Measurements from ENCODE around the gene NUDT16L1.

NUDT16L1 gene

DNA sequence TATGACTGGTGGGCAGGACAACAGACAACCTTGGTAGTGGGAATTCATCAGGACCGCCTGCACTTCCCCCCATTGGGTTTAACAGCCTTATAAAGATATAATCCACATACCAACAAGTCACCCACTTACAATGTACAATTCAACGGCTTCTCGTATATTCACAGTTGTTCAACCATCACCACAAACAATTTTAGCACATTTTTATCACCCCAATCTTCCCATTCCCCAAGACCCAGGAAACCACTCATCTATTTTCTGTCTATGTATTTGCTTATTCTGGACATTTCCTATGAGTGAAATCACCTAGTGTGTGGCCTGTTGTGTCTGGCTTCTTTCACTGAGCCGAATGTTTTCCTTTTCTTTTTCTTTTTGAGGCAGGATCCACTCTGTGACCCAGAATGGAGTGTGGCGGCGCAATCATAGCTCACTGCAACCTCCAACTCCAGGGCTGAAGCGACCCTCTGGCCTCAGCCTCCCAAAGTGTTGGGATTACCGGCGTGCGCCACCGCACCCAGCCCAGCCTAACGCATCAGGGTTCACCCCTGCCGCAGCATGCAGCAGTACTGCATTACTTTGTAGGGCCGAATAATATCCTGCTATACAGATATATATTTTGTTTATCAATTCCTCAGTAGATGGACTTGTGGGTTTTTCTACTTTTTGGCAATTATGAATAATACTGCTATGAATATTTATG is 29.9 kb downstream of the NUDT16L1 start:
- Histone ChIP-seq H3K4me3 (ENCODE audit: low read length, poor library complexity, severe bottlenecking) (no peak overlapping the region), H3F3A (ENCODE audit: low read depth) (no peaks in the 10 kb centered on the region), H3K9me3 (ENCODE audit: insufficient read depth, low read depth, low read length) (no peaks in the 10 kb centered on the region), H3K27me3 (ENCODE audit: insufficient read depth, low read length, poor library complexity, severe bottlenecking) (no peaks in the 10 kb centered on the region), H3K9me2 (replicated peaks; ENCODE audit: low read depth, low read length) (no peaks in the 10 kb centered on the region), H3K9ac (ENCODE audit: low read depth, low read length, poor library complexity, severe bottlenecking) (no peak overlapping the region), H3K36me3 (ENCODE audit: insufficient read depth, low read length) (no peaks in the 10 kb centered on the region), H3K4me1 (ENCODE audit: insufficient read depth, low read length, poor library complexity, severe bottlenecking) (no peaks in the 10 kb centered on the region), H2AFZ (ENCODE audit: low read length) (no peak overlapping the region), H3K4me2 (ENCODE audit: low read depth, low read length, poor library complexity, severe bottlenecking) (no peak overlapping the region), H3K79me2 (ENCODE audit: insufficient read depth, low read length) (no peaks in the 10 kb centered on the region), H4K20me1 (ENCODE audit: insufficient read depth, low read length, poor library complexity, severe bottlenecking) (no peaks in the 10 kb centered on the region)
- TF ChIP-seq, protein P1, sequence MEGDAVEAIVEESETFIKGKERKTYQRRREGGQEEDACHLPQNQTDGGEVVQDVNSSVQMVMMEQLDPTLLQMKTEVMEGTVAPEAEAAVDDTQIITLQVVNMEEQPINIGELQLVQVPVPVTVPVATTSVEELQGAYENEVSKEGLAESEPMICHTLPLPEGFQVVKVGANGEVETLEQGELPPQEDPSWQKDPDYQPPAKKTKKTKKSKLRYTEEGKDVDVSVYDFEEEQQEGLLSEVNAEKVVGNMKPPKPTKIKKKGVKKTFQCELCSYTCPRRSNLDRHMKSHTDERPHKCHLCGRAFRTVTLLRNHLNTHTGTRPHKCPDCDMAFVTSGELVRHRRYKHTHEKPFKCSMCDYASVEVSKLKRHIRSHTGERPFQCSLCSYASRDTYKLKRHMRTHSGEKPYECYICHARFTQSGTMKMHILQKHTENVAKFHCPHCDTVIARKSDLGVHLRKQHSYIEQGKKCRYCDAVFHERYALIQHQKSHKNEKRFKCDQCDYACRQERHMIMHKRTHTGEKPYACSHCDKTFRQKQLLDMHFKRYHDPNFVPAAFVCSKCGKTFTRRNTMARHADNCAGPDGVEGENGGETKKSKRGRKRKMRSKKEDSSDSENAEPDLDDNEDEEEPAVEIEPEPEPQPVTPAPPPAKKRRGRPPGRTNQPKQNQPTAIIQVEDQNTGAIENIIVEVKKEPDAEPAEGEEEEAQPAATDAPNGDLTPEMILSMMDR (conservative IDR thresholded peaks at IDR 0.05; ENCODE audit: low read length) = no peak
- TF ChIP-seq EZH2phosphoT487 (IDR thresholded peaks at IDR 0.05; ENCODE audit: borderline replicate concordance) = no peak

DNA sequence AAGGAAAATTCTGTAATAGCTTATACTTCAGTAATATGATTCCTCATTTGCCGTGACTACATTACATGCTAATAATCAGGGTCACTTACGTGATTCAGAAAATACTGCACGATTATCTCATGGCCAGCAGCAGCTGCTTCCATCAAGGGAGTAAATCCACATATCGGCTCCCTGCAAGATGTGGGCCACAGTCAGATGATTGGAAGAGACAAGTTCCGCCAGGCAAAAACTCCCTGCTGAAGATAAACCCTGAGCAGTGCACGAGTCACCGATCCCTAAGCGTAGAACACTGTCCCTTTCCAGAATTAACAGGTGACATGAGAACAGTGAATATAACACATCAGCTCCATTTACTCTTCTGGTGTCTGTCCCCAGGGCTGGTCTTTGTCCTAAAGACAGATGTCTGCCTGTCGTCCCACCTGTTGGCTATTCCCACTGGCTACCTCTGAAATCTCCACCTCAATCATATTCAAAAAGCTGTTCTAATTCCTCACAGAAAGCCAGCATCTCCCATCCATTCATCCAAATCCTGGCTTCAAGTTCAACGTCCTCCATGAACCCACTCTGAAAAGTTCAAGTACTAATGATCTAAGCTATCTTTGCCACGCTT is 31.4 kb downstream of the NUDT16L1 start:
- Histone ChIP-seq H3K9me2 (replicated peaks; ENCODE audit: low read depth, low read length) (no peaks in the 10 kb centered on the region), H3K4me1 (ENCODE audit: insufficient read depth, low read length, poor library complexity, severe bottlenecking) (no peaks in the 10 kb centered on the region), H3K36me3 (ENCODE audit: insufficient read depth, low read length) (no peaks in the 10 kb centered on the region)

DNA sequence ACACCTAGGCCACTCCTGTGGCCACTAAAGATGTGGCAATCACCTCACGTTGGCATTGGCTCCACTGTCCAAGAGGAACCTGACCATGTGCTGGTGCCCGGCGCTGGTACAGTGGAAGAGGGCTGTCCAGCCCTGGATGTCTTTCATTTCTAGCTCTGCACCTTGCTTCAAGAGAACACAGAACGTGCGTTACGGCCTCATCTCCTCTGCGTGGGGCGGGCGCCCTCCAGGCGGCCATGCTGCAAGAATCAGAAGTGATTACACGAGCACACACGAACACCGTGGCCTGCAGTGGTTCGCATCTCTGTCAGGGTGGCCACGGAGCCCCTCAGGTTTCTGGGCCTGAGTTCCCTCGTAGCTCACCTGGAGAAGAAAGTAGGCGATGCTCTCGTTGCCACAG is 33.3 kb downstream of the NUDT16L1 start:
- H3K36me3 ChIP-seq (ENCODE audit: insufficient read depth, low read length) = no peaks in the 10 kb centered on the region
- H3K27me3 ChIP-seq (ENCODE audit: insufficient read depth, low read length, poor library complexity, severe bottlenecking) = no peaks in the 10 kb centered on the region
- no peak overlapping the region for H2AFZ ChIP-seq (ENCODE audit: low read length)
- no peaks in the 10 kb centered on the region for H4K20me1 ChIP-seq (ENCODE audit: insufficient read depth, low read length, poor library complexity, severe bottlenecking)
- H3K79me2 ChIP-seq (ENCODE audit: insufficient read depth, low read length) = no peaks in the 10 kb centered on the region
- no peak overlapping the region for H3K4me3 ChIP-seq (ENCODE audit: low read length, poor library complexity, severe bottlenecking)
- H3K4me2 ChIP-seq (ENCODE audit: low read depth, low read length, poor library complexity, severe bottlenecking) = no peak overlapping the region
- TF ChIP-seq EZH2phosphoT487 (IDR thresholded peaks at IDR 0.05; ENCODE audit: borderline replicate concordance) = no peak
- TF ChIP-seq, protein P1 (conservative IDR thresholded peaks at IDR 0.05; ENCODE audit: low read length) = no peak
- no peaks in the 10 kb centered on the region for H3K9me2 ChIP-seq (replicated peaks; ENCODE audit: low read depth, low read length)
- H3F3A ChIP-seq (ENCODE audit: low read depth) = no peaks in the 10 kb centered on the region
- H3K9me3 ChIP-seq (ENCODE audit: insufficient read depth, low read depth, low read length) = no peaks in the 10 kb centered on the region
- H3K9ac ChIP-seq (ENCODE audit: low read depth, low read length, poor library complexity, severe bottlenecking) = no peak overlapping the region
- no peaks in the 10 kb centered on the region for H3K4me1 ChIP-seq (ENCODE audit: insufficient read depth, low read length, poor library complexity, severe bottlenecking)

More for the DNA sequence above, 31.4 kb downstream of the NUDT16L1 start:
- H3K79me2 ChIP-seq (ENCODE audit: insufficient read depth, low read length) = no peaks in the 10 kb centered on the region
- no peaks in the 10 kb centered on the region for H4K20me1 ChIP-seq (ENCODE audit: insufficient read depth, low read length, poor library complexity, severe bottlenecking)
- H3K9ac ChIP-seq (ENCODE audit: low read depth, low read length, poor library complexity, severe bottlenecking) = no peak overlapping the region
- H3K27me3 ChIP-seq (ENCODE audit: insufficient read depth, low read length, poor library complexity, severe bottlenecking) = no peaks in the 10 kb centered on the region
- H3K4me2 ChIP-seq (ENCODE audit: low read depth, low read length, poor library complexity, severe bottlenecking) = no peak overlapping the region
- H2AFZ ChIP-seq (ENCODE audit: low read length) = no peak overlapping the region
- TF ChIP-seq, protein P1 (conservative IDR thresholded peaks at IDR 0.05; ENCODE audit: low read length) = no peak
- no peak for TF ChIP-seq EZH2phosphoT487 (IDR thresholded peaks at IDR 0.05; ENCODE audit: borderline replicate concordance)
- H3K4me3 ChIP-seq (ENCODE audit: low read length, poor library complexity, severe bottlenecking) = no peak overlapping the region
- no peaks in the 10 kb centered on the region for H3K9me3 ChIP-seq (ENCODE audit: insufficient read depth, low read depth, low read length)
- H3F3A ChIP-seq (ENCODE audit: low read depth) = no peaks in the 10 kb centered on the region
